Measurements from ENCODE around the gene HPS1.

GRCh38 chr10:98388101-98388655 is 58.6 kb downstream of the HPS1 start:
- TF ChIP-seq CTCF (IDR thresholded peaks at IDR 0.05; ENCODE audit: extremely low read depth in 1 of 2, insufficient read depth in 1 of 2, low read depth in 1 of 2, low read length in 2 of 2) (no peak), MAX (IDR thresholded peaks at IDR 0.05; ENCODE audit: insufficient read depth, insufficient read length) (no peak), GATA2 (IDR thresholded peaks at IDR 0.05; ENCODE audit: insufficient read depth, insufficient read length, low read depth, low read length) (no peak), POLR2A (IDR thresholded peaks at IDR 0.05; ENCODE audit: low read depth, low read length) (no peak), FOS (IDR thresholded peaks at IDR 0.05; ENCODE audit: borderline replicate concordance, insufficient read depth, low read length) (no peak), POLR2AphosphoS5 (IDR thresholded peaks at IDR 0.05; ENCODE audit: insufficient read depth, low read depth, low read length) (no peak)

Measured in endothelial cell of umbilical vein (primary cell).